Stimulated activated CD8-positive, alpha-beta memory T cell treated with anti-CD3 and anti-CD28 coated beads, Interleukin-15, amount 100 ng/mL, for 48 hours (primary cell): ENCODE measurements around the gene KRT33A.
"Not testable (repeated sequence)": the region's sequence is repeated elsewhere in the genome, so short reads cannot be mapped to it uniquely, and the experiment has no call there.

Experiments used
- DNase-seq, 2 donors: peaks; one replicate each; pipeline ENCODE4 v3.0.0-alpha.2; 2020; ENCODE audit warnings: low read depth in 2 of 2

Gene KRT33A

DNA sequence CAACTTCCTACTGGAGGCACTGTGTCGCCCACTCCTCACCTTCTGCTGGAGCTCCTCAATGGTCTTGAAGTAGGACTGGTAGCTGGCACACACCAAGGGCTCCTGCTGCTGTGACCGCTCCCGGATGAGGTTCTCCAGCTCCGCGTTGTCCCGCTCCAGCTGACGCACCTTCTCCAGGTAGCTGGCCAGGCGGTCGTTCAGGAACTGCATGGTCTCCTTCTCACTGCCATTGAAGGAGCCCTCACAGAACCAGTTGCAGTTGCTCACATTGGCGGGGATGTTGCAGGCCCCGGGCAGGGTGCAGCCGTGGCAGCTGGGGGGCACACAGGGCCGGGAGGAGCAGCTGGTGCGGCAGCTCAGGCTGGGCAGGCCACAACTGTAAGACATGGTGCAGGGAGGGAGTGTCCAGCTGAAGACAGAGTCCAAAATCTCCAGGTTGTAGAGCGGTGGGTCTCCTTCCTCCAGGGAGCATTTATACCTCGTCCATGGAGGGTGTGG, at the start of gene KRT33A:
KRT33A (minus strand) TSS at position 448 of the 498 bp plus-strand sequence; CDS start at position 387, 61 bp downstream.
- not testable (repeated sequence) for DNase-seq

DNA sequence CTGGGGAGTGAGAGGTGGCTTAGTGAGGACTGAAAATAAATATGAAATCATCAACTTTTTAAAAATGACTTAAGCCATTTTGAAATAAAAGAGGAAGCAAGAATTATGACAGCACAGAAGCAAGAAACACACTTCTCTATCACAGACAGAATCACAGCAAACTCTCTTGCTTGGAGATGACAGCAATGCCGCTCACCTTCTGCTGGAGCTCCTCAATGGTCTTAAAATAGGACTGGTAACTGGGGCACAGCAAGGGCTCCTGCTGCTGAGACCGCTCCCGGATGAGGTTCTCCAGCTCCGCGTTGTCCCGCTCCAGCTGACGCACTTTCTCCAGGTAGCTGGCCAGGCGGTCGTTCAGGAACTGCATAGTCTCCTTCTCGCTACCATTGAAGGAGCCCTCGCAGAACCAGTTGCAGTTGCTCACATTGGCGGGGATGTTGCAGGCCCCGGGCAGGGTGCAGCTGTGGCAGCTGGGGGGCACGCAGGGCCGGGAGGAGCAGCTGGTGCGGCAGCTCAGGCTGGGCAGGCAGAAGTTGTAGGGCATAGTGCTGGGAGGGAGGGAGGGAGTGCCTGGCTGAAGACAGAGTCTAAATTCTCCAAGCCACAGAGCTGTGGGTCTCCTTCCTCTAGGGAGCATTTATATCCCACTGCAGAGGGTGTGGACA, 46.5 kb upstream of the KRT33A start, which contains the start of gene KRT31:
KRT31 (minus strand) TSS at position 613 of the 665 bp plus-strand sequence; CDS start at position 544, 69 bp downstream.
- no peak for DNase-seq

GRCh38 chr17:41396340-41396739, 45.7 kb upstream of the KRT33A start:
- no peak for DNase-seq

DNA sequence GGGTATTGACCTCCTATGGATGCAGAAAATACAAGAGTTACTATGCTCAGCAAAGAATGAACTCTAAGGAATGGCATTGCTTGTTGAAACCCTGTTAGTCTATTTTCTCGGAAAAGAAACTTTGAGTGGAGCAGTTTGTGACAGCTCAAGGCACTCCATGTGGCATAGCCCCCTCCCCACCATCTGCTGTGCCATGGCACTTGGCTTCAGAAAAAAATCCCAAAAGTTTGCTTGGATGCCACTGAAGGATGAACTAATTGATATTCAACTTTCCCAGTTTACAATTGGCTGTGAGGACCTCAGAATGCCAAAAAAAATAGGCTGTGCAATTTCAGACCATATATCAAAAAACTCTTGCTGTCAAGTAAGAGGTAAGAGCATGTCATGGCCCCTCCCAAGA, 45.0 kb upstream of the KRT33A start:
- DNase-seq: no peak

DNA sequence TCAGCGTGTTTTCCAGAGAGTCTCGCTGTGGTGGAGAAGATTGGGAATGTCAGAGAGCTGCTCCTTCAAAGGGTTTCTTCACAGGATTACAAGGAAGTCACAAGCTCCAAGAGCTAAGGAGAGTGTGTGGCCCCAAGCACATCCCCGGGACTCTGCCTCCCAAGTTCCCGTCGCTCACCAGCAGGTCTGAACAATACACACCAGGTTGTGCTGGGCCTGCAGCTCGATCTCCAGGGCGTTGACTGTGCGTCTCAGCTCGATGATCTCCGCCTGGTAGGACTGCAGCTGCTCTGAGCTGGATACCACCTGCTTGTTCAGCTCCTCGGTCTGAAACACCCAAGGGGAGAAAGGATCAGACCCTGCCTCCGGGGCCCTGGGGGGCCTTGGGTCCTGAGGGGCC, 44.4 kb upstream of the KRT33A start:
- DNase-seq: not testable (repeated sequence)

DNA sequence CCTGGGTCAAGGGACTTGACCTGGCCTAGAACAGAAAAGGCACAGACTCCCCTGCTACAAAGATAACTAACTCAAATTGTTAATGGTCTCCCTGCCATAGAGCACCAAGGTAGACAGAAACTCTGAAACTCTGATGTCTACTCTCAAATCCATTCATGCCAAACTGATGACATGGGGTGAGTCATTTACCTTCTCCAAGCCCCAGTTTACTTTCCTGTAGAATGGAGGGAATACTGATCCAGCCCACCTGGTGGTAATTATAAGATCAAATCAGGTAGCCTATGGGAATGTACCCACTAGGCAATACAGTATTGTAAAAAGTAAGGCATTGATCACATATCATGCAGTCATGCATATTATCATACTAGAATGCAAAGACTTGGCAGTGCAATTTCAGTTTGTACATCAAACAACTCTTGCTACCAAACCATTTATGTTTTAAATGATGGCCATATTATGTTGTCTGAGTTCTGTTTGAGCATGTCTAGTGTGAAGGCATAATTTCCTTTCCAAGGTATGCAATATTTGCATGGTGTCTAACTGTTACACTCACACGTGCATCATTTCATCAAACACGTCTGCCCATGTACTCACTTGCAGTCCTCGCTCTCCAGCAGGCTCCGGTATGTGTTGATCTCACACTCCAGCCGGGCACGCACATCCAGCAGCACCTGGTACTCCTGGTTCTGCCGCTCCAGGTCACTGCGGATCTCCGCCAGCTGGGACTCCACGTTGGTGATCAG, 43.8 kb upstream of the KRT33A start:
- no peak for DNase-seq

DNA sequence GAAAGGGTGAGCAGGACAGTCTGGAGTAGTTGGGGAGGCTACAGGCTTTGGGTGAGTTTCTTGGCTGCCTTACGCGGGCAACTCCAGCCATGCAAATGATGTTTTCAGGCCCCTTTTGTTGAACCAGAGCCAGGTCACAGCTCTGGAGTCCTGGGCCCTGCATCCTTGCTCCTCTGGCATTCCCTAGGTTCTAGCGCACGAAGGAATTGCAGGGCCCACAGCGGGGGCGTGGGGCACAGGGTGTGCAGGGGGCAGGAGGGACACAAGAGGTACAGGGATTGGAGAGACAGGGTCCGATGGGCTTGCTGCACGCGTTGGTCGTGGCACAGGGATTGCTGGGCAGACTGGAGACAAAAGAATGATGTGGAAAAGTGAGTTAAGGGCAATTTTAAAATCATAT, 43.2 kb upstream of the KRT33A start:
- no peak for DNase-seq

- no peak for DNase-seq
These were observed 42.7 kb upstream of the KRT33A start for GRCh38 chr17:41393294-41393693.

- no peak for DNase-seq
These were observed 41.6 kb upstream of the KRT33A start for GRCh38 chr17:41392278-41392677.

- no peak for DNase-seq
These were observed 40.9 kb upstream of the KRT33A start for GRCh38 chr17:41391535-41391934.

DNA sequence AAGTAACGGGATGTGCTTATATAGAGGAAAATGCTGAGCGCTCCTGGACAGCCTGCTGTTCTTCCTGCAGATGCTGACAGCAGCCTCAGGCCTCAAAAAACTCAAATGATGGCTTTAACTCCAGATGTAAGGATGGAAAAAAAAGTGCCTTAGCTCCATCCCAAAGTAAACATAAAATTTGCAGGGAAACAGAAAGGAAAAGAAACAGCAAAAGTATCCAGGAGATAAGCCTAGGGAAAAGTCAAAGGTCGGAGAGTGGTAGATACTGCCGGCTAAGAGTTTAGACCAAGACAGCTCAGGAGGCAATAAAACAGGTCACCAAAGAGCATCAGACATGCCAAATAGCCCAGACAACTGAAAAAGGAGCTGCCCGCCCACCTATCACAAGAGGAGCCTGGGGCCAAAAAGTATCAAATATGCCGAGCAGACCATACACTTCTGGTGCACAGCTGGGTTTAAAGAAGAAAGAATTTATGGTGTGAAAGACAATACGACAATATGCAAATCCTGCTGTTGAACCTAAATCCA, 39.8 kb upstream of the KRT33A start:
- no peak for DNase-seq

GRCh38 chr17:41387670-41388069, 37.0 kb upstream of the KRT33A start:
- no peak for DNase-seq

DNA sequence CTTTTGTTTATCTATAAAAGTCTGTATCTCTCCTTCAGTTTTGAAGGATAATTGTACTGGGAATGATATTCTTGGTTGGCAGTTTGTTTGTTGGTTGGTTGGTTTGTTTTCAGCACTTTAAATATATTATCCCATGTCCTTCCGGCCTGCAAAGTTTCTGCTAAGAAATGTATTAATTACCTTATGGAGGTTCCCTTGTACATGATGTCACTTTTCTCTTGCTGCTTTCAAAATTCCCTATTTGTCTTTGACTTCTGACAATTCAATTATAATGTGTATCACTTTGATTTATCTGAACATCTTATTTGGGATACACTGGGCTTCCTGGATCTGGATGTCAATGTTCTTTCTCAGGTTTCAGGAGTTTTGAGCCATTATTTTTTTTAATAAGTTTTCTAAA, 35.6 kb upstream of the KRT33A start:
- DNase-seq: no peak

- DNase-seq: no peak
These were observed 33.1 kb upstream of the KRT33A start for GRCh38 chr17:41383690-41384089.

DNA sequence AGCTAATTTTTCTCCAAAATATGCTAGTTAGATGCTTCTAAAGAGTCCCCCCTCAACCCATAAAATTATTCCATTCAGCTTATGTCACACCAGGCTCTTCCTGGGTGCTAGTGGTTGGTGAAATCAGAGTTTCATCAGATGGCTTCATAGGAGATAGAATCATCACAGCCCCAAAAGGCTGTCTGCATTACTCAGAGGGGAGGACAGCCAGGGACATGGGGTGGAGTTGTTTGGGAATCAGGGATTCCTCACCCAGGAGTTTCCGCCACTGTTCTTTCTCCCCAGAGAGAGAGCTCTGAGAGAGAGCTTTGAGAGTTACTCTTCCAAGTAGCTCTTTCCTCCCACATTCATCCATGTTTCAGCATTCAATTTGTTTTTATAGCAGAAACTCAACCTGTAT, 31.8 kb upstream of the KRT33A start:
- no peak for DNase-seq

GRCh38 chr17:41381943-41382342, 31.3 kb upstream of the KRT33A start, which contains the start of gene KRT34:
Gene KRT34, minus strand, starts transcription at chr17:41382306. Its CDS starts 60 bp downstream, at chr17:41382246.
- not testable (repeated sequence) for DNase-seq

DNA sequence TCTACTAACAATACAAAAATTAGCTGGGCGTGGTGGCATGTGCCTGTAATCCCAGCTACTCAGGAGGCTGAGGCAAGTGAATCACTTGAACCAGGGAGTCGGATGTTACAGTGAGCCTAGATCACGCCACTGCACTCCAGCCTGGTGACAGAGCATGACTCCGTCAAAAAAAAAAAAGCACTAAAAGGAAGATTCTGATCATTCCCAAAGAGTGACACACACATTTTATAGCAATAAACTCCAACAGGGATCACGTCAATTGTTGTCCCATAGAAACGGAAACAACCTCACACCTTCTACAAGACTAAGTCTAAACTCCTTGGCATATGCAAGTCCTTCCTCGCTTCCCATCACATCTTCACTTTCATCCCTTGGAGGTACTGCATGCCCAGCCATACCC, 29.5 kb upstream of the KRT33A start:
- DNase-seq: not testable (repeated sequence)

DNA sequence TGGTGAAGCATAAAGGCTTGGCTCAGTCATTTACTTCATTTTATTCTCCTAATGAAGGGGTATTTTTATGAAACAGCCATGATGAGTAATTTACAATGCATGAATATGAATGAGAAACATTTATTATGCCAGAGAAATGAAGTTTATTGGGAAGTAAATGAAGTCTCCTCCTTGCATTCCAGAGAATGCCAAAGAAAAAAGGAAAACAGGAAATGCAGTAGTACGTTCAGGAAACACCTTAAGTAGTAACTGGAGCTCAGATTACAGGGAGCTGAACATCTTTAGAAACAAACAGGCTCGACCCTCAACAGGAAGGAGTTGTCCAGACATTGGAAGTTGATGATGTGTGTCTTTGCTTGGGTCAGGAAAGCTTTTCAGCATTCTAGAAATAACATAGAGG, 26.9 kb upstream of the KRT33A start:
- DNase-seq: no peak

DNA sequence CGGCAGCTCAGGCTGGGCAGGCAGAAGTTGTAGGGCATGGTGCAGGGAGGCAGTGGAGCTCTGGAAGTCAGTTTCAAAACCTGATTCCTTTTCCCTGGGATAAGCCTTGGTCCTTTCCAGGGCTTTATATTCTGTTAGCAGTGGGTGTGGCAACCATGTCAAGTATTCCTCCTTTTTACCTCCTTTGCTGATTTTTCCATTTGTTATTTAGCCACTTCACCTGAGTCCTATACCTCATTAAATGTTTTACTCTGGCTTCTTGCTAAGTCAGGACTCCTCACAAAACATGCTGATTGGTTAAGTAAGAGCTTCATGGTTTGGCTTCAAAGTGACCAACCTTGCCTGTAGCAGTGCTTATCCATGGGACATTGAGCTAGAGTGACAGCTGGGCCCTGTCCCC, 19.1 kb upstream of the KRT33A start, which contains the start of gene KRT33B:
KRT33B (minus strand) TSS at position 101 of the 400 bp plus-strand sequence; CDS start at position 38, 63 bp downstream.
- DNase-seq: no peak

- no peak for DNase-seq
These were observed 18.4 kb upstream of the KRT33A start for GRCh38 chr17:41369023-41369422.

- no peak for DNase-seq
These were observed 16.9 kb upstream of the KRT33A start for GRCh38 chr17:41367426-41368075.

- DNase-seq: no peak
These were observed 15.4 kb upstream of the KRT33A start for GRCh38 chr17:41366070-41366469.
